CD1c-positive myeloid dendritic cell (primary cell): ENCODE results near the gene NAV2.
A peak's percentile ranks its signal among the peaks of the same experiment; 100 is the strongest.

ENCODE experiments used
- DNase-seq: peaks from one replicate; pipeline ENCODE4 v3.0.0-alpha.2; 2016; ENCODE audit errors: extremely low spot score

Gene NAV2

DNA sequence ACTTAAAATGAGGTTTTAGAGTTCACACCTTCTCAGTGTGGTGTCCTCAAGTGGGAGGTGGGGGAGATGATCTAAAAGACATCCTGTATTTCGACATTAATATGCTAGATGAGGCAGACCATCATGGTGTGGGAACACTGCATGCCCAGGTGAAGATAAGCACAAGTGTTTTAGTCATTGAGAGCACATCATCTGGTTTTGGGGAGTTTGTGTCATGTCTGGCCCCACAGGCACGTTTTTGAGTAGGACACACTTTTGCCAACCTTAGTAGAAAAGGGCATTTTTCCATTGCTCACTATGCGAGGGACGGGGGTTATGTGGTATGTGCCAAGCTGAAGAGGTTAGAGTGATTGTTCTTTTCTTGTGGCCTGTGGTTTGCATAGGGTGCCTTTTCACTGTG lies 258.3 kb downstream of the NAV2 start:
- DNase-seq, result no peak

DNA sequence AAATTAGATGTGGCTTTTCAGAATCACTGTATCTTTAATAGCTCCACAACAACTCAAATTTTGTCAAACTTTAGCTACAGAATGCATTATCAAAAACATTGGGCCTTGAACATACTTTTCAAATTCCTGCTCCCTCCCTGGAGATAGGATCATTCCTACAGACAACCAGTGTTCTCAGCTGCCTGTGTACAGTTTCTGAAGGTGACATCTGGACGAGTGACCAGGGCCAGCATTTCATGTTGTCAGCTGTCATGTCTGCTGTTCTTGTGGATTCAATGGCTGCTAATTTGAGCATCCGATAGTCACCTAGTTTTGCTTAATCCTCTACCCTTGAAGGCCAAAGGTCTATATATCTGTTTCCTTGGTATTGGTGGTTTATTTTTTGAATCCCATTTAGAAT lies 259.5 kb downstream of the NAV2 start:
- no peak for DNase-seq

DNA sequence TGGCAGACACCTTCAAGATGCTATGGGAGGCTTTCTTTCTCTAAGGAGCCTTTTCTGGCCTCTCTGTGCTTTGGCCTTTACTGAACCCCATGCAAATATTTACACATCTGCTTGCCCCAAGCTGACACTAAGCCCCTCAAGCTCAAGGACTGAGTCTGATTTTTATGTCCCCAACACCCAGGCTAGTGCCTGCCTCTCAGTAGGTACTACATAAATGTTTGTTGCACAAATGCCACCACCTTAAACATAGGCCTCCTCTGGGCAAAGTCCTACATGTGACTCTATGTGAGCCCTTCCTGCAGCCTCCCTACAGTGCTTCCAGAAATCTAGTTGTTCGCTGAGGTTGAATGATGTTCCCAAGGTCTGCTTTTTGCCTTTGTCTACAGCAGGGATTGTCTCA lies 260.0 kb downstream of the NAV2 start:
- no peak for DNase-seq

DNA sequence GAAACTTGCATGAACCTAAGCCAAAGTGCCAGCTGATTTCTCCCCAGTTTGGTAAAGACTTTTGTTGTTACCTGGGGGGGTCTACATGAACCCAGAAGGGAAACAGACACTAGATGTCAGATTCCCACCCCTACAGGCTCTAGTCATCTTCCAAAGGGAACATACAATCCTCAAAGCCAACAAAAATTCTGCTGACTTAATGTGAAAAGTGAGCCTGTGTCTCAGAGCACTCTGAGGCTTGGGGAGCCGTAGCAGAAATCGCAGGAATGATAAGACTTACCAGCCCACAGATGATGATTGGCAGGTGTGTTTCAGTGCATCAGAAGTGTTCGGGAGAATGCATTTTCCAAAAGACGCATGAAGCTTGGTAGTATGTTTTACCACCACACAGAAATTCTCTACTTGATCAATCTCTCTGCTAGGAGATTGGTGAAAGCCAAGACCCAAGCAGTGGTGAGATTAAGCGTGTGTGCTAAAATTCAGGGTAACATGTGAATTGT lies 260.5 kb downstream of the NAV2 start:
- DNase-seq, result no peak

DNA sequence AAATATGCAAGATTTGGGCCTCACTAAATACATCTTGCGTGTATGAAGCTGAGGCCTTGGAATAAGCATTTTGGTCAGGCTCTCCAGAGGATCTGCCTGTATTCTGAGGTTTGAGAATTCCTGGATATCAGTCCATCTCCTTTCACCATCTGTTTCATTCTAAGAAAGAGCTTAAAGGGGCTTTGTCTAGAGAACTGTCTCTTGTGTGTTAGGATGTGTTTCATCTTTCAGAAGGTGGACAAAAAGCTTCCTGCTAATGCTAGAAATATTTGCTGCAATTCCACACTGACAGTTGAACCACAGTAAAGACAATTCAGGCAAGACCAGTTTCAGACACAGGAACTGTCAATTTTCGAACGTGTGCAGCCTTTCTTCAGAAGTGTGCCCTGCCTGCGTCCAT lies 262.2 kb downstream of the NAV2 start:
- DNase-seq, result no peak

DNA sequence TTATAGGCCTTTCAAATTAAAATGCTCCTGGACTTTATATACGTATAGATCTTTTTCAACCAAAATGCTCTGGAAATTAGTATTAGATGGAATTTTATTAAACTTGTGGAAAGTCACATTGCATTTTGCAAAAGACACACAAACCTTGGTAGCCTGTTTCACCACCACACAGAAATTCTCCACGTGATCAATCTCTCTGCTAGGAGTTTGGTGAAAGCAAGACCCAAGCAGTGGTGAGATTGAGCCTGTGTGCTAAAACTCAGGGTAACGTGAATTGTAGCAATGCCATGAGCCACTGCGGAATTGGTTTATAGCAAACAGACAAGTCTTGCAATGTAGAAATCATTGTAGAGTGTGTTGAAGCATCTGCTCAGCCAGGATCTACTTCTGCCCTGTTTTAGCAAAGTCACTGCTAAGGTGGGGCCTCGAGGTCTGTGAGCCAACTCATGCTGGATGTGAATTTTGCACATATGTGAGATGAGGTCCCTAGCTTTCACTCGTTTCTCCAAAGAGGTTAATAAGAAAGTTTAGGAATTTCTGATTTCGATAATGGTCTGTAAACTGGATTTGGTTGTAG lies 262.9 kb downstream of the NAV2 start:
- no peak for DNase-seq

DNA sequence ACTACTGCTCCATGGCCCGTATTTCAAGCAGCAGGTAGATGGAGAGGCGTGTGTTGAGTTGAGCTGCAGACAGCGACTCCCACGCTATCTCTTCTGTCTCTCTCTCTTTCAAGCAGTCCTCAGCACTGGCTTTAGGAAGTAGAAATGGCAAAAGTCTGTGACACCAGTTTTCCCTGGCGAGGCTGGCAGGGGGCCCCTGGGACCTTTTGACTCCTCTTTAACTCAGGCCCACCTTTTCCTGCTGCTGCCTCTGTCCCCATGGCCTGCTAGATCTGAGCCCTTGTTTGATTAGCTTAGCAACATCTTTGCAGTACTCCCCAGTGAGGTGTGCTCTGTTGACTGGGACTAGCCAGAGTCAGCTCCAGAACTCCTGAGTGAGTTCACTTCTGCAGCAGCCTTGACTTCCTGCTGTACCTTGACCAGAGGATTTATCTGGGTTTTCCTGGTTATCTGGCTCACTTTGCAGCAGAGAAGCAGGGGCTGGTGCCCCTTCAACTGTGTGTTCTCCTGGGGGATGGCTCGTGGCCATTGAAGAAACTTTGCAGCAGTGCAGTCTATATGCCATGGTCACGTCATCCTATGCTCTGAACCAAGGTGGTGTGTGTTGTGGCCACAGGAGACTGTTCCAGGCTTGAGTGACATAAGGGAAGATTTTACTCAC lies 263.8 kb downstream of the NAV2 start:
- DNase-seq, result no peak

DNA sequence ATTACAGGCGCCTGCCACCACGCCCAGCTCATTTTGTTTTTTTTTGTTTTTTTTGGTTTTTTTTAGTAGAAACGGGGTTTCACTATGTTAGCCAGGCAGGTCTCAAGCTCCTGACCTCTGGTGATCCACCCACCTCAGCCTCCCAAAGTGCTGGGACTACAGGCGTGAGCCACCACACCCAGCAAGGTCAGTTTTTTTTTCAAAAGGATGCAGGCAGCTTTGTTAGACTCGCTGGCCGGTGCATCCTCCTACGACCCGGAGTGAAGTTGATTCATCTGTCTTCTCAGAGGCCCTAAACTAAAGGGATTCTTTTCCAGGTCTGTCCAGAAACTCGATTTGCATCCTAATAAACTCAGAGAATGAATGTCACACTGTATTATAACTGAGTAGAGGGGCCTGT lies 265.3 kb downstream of the NAV2 start:
- no peak for DNase-seq

DNA sequence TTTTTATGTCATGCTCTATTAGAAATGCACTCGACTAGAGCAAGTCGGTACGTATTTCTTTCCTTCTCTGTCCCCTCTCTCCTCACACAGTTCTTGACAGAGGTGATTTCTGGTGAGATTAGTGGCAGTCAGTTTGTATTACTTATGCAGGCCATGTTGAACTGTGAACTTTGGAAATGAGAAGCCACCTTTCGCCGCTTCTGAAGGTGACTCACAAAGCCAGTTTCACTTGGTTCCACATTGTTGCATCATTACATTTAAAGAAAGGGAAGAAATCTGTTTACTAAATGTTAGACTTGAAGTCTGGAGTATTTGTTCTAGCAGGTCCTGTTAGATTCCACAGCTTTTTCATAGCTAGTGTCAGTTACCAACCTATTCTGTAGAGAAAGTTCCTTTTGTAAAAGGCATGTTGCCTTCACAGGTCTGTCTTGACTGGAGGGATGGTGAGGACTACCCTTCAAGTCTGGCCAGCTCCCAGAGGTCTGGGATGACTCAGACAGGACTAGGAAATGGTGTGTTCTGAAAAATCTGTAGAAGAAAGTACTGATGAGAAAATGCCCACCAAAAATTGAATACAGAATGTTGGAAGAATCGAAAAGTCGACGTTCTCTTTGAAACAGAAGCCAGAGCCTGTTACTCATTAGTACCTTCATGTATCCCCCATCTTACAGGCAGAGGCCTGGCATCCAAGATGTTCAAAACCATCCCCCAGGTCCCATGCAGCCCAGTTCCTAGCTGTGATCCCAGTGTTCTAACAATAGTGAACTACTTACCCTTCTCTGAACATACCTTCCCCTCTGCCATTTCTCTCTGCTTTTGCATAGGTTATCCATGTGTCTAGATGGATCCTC lies 266.3 kb downstream of the NAV2 start:
- peak; percentile 5 for DNase-seq

DNA sequence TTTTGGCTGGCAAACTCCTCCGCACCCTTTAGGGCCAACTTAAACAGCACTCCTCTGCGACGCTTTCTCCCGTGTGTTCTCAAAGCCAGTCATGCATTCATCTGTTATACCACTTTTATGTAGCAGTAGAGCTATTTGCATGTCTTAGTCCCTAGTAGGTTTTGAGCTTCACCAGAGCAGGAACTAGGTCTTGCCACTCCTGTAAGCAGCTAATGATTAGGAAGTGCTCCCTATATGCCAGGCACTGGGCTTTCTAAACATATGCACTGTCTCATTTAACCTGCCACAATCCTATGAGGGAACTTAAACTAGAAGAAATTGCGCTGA lies 266.8 kb downstream of the NAV2 start:
- no peak for DNase-seq

DNA sequence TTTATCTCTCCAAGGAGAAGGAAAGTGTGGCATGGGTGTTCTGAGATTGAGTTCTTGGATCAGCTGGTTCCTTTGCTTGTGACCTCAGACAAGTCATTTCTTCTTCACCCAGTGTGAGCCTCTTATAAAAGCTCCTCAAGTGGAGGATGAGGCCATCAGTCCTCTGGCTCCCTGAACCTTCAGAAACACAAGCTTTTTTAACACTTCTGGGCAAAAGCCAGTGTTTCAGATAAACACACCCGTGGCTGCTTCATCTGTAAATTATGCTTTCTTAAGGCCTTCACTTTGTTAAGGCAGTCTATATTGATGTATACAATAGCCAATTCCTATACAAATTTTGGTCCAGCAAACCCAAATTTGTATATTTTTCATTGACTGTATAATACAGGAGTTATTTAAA lies 267.8 kb downstream of the NAV2 start:
- no peak for DNase-seq

DNA sequence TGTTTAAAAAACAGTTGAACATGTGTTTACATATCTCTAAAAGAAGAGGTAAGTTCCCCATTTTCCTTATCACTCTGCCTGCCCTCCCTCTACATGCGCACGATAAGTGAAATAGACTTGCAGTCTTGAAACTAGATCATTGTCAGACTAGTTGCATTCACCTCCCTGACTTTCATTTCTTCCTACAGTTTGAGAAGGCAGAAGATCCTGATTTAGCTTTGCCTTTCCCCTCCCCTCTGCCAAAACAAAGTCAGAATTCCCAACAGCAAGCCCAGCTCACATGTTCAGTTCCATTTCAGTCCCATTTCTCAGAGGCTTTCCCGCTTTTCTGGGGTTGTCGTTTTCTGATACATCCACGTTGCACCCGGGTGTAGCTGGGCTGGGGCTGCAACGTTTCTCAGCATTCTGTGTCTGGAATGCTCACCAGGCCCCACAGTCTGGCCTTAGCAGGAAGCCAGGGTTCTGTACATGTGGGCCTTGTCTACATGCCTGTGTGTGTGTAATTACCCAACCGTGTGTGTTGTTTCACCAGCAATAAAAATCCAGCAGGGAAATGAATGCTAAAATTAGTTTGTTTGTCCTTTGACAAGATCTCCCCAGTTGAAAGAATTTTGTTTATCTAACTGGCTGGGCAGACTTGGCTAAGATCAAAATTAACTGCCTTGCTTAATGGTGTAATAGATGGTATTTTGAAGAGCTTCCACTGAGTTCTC lies 268.5 kb downstream of the NAV2 start:
- DNase-seq, result no peak

DNA sequence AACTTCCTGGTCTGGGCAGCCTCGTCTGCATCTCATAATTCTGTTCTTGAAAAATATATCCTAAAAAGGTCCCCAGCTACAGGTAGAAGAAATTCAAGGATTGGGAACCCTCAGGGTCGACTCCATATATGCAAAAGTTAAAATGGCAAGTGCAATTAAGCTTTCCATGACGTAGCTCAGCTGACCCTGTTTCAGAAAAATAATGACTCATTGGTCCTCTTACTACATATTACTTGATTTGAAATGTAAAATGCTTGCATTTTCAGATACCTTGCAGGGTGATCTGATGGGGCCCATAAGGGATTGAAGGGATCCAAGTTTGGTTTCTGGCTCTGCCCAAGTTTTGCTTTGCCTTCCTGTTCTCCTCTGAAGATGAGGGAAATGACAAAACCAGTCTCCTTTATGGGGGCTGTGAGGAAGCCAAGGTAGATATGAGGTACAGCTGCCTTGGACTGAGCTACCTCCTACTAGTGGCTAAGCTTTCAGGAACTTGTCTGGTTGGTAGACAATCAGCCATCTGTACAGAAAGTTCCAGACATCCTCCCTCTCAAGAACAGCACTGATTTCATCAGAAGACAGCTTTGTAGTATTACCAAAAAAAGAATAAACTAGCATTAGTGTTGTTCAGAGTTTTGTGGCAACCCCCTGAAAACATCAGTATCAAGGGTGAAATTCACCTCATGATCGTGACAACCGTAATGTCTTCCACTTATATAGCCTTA lies 270.3 kb downstream of the NAV2 start:
- DNase-seq, result no peak

DNA sequence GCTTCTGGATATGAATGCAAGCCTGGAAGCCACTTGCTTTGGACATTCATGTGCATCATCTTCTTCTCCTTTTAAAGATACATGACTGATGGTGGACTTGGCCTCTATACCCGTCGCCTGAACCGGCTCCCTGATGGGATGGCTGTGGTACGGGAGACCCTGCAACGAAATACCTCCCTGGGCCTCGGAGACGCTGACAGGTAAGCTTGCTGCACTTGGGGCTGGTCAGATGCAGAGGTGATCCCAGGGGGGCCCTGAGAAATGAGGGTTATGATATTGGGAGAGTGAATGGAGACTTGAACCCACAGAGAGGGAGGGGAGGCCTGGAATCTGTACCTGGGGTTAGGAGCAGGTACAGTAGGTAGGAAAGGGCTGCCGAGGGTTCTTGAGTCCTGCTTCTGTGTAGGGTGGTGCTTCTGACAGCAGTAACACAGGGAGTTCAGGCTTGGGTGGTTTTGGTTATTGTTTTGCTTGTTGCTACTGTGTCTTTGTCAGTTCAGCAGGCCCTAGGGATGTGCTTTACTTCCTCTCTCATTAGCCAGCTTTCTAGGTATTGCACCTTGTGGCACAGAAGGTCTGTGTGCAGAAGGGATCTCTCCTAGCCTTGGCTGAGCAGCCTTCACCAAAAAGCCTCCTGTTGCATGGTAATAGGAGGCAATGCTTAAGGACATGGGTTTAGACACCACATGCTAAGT lies 271.6 kb downstream of the NAV2 start:
- DNase-seq, result no peak

DNA sequence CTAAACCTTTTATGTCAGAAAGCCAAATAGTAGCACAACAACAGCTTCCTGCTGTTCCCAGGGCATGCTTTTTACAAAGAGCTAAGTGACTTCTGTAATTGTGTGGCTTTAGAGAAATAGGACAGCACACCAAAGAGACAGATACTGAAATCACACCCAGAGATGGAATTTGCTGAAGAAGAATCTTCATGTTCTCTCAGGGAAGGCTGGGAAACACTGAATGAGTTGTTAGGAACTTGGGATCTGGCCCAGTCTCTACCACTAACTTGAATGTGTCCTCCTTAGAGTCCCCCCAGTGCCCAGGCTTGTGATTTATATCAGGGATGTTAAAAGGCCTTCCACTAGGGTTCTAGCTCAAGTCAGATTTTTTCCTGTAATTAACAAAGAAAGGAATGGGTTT lies 272.5 kb downstream of the NAV2 start:
- no peak for DNase-seq

DNA sequence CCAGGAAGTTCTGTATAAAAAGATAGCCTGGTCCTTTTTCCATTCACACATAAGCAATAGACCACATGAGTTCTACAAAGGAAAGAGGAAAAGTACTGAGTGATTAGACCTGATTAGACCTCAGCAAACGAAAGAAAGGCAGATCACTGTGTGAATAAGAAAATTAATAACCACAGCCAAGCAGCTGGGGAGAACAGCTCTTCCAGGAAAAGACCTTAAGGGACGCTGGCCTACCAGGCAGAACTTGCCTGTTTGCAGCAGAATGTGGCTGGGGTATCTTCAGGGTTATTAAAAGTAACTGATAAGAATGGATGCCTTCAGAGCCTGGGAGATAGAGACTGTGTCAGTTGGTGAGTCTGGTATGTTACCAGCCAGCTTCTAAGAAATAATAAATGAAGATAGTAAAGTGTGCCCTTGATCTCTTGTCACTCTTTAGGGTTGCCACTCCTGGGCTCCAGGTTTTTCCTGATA lies 274.7 kb downstream of the NAV2 start:
- no peak for DNase-seq

DNA sequence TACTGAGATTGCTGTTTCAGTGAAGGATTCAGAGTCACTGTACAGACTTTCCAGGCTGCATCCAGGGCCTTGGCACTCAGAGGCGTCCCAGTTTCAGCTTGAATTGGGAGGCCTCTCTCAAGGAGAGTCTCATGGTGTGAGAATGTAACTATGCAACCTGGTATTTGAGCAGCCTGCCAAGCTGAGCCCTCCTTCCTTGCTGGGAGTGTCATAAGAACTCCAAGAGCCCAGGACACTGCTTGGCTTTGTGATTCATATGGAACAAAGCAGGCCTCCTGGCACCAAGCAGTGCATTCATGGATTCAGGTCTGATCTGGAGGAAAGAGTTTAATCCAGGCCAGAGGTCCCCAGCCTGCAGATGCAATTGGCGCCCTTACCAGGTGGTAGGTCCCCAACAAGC lies 276.0 kb downstream of the NAV2 start:
- DNase-seq, result no peak

DNA sequence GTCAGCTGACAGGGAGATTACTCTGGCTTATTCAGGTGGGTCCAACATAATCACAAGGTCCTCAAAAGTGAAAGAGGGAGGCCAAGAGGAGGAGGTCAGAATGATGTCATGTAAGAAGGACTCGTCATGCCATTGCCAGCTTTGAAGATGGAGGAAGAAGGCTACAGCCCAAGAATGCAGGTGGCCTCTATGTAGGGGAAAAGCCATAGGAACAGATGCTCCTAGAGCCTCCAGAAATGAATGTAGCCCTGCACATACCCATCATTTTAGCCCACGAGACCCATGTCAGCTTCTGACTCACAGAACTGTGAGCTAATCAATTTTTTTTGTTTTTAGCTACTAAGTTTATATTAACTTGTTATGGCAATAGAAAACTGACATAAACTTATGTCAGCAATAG lies 276.6 kb downstream of the NAV2 start:
- no peak for DNase-seq

DNA sequence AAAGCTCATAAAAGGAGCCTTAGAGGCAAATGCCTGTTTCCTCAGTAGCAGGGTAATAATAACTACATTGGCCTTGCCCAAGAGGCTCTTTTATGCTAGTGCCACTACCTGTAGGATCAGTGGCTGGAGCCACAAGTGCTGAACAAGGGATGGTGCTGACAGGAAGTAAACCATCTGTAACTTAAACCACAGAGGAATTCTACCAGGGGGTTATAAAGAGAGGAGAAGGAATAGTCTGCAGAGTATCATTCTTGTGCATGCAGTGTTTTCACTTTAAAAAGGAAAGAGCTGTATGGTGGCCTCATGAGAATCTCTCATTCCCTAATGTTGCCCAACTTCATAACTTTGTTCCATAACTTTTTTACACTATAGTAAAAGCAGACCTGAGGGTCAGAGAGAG lies 279.5 kb downstream of the NAV2 start:
- no peak for DNase-seq

DNA sequence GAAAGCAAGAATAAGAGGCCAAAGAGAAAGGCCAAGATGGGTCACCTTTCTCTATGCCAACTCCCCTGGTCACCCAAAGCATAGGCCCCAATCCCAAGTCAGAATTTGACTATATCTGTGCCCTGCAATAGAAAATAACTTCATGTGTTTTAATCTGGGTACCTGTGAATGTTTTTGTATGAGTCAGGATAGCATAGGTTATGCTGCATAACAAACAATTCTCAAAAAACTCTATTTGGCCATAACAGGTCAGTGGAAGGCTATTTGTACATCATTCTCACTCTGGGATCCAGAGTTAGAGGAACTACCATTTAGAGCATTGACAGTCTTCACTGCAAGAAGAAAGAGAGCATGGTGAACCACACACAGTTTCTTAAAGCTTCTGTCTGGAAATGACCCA lies 280.4 kb downstream of the NAV2 start:
- no peak for DNase-seq

DNA sequence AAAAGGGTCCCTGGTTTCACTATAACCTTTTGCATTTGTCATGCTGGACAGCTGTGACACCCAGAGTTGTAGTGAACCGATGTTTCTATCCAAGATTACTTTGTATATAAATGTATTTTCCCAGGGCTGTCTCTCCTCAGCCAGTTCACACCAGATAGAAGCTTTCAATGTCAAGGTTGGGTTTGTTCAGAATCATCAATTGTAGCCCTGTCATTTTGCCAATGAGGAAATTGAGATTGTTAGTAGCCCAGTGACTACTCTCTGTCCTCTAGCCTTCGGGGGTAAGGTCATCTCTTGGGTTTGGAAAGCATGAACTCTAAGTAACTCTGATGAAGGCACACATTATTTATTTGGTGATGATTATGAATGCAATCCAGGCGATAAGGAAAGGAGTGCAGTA lies 282.0 kb downstream of the NAV2 start:
- no peak for DNase-seq
